CD8-positive, alpha-beta memory T cell (primary cell): ENCODE results near the gene TMEM131. TPM values are rescaled to one million over a fixed set of nuclear protein-coding genes. Genes with fewer than 3 reads are reported as not detected.

ENCODE experiments used
- CTCF ChIA-PET: fragments of 350-600 bp; sonication (Branson Sonifier 250); formaldehyde crosslinking; loops from one replicate; lab custom pipeline; 2021; ENCODE audit warnings: antibody characterized with exemption; lab: Charles Lee
- POLR2A ChIA-PET: fragments of 350-600 bp; sonication (Branson Sonifier 250); formaldehyde crosslinking; loops from one replicate; lab custom pipeline; 2021; ENCODE audit warnings: antibody characterized with exemption; lab: Charles Lee
- DNase-seq, 5 donors: peaks; one replicate each; pipeline versions ENCODE4 v3.0.0 to v3.0.0-alpha.2; 2020 to 2022; ENCODE audit warnings: mixed read lengths in 1 of 5
- H3K27ac ChIP-seq: one replicate; pipeline ENCODE4 v1.7.0; 2013; ENCODE audit warnings: low read depth, mild to moderate bottlenecking, low read length, moderate library complexity
- H3K27me3 ChIP-seq: 2 replicates; pipeline ENCODE4 v1.7.0; 2013; ENCODE audit warnings: low read length, mild to moderate bottlenecking; ENCODE audit not compliant: insufficient read depth, poor library complexity, severe bottlenecking
- H3K36me3 ChIP-seq: 2 replicates; pipeline ENCODE4 v1.7.0; 2013; ENCODE audit warnings: mild to moderate bottlenecking, low read length, moderate library complexity; ENCODE audit not compliant: insufficient read depth
- H3K4me1 ChIP-seq: 2 replicates; pipeline ENCODE4 v1.7.0; 2013; ENCODE audit warnings: mild to moderate bottlenecking, low read length, moderate library complexity; ENCODE audit not compliant: insufficient read depth
- H3K4me3 ChIP-seq: 2 replicates; pipeline ENCODE4 v1.7.0; 2013; ENCODE audit warnings: mild to moderate bottlenecking, low read length
- H3K9me3 ChIP-seq: 2 replicates; pipeline ENCODE4 v1.7.0; 2013; ENCODE audit warnings: mild to moderate bottlenecking, low read length
- H3K27ac Mint-ChIP-seq, 8 donors: one replicate each; pipeline ENCODE4 v1.8.0; 2020 to 2021; ENCODE audit warnings: mixed read lengths in 8 of 8, mild to moderate bottlenecking in 6 of 8, inconsistent platforms in 3 of 8, moderate library complexity in 3 of 8
- H3K27me3 Mint-ChIP-seq, 2 donors: one replicate each; pipeline ENCODE4 v1.8.0; 2020 to 2021; ENCODE audit warnings: mixed read lengths in 2 of 2, mild to moderate bottlenecking in 1 of 2, moderate library complexity in 1 of 2
- H3K36me3 Mint-ChIP-seq, 3 donors: one replicate each; pipeline ENCODE4 v1.8.0; 2020 to 2021; ENCODE audit warnings: mixed read lengths in 3 of 3, inconsistent platforms in 1 of 3, mild to moderate bottlenecking in 1 of 3
- H3K4me1 Mint-ChIP-seq, 3 donors: one replicate each; pipeline ENCODE4 v1.8.0; 2020 to 2021; ENCODE audit warnings: mixed read lengths in 3 of 3, inconsistent platforms in 1 of 3, mild to moderate bottlenecking in 1 of 3
- H3K4me3 Mint-ChIP-seq, 7 donors: one replicate each; pipeline ENCODE4 v1.8.0; 2020 to 2021; ENCODE audit warnings: mixed read lengths in 7 of 7, mild to moderate bottlenecking in 6 of 7, moderate library complexity in 4 of 7, inconsistent platforms in 2 of 7
- H3K9me3 Mint-ChIP-seq, 5 donors: one replicate each; pipeline ENCODE4 v1.8.0; 2020 to 2022; ENCODE audit warnings: mixed read lengths in 5 of 5, mild to moderate bottlenecking in 3 of 5, moderate library complexity in 2 of 5, inconsistent platforms in 1 of 5
- polyA plus RNA-seq: library from polyadenylated mRNA; unstranded; fragments of 300-500 nt; fragmentation: Illumina TruSeq; gene quantifications from one replicate; pipeline ENCODE4 v1.2.3, GENCODE V29; 2021
- total RNA-seq, 2 experiments: library from RNA; stranded (reverse); gene quantifications; one replicate each; pipeline ENCODE4 v1.2.3, GENCODE V29; 2021

Gene TMEM131
- total and polyA plus RNA-seq, 3 experiments from 2014 or later: 14.4 to 35.4 (median 34.7) TPM

DNA sequence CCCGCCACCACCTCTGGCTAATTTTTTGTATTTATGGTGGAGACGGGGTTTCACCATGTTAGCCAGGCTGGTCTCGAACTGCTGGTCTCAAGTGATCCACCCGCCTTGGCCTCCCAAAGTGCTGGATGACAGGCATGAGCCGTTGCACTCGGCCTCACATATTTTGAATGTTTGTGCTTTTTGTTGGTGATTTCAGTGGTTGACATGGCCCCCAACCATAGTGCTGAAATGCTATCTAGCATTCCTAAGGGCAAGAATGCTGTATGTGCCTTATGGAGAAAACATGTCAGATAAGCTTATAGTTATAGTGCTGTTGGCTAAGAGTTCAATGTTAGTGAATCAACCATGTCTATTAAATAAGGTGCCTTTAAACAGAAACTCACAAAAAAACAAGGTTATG is 273.5 kb downstream of the TMEM131 start:
- no peaks in the 10 kb centered on the region for H3K27me3 ChIP-seq
- no peaks in the 10 kb centered on the region for H3K9me3 ChIP-seq
- DNase-seq: no peak
- ChIA-PET CTCF (interaction anchor here (1.0 to 3.2 kb wide), 5 partner anchors 9 to 58 kb away, joined by 3 to 16 read pairs (median 4); partner anchors contain the start of genes ACTR1B and ZAP70), POLR2A (no interaction called here)
- Mint-ChIP-seq H3K4me3 (peak overlapping the region in 5 of 7 donors; percentile 23 to 67 (median 56)), H3K9me3 (no peaks in the 10 kb centered on the region), H3K27ac (peak overlapping the region; percentile 73 to 95 (median 88)), H3K27me3 (peaks cover 0 to 2% of the 10 kb centered on the region in 2 donors), H3K4me1 (peaks cover 74 to 92% (median 81%) of the 10 kb centered on the region in 3 donors), H3K36me3 (peaks cover 24 to 88% (median 28%) of the 10 kb centered on the region in 3 donors)
- H3K27ac ChIP-seq: no peak overlapping the region
- no peak overlapping the region for H3K4me3 ChIP-seq
- H3K36me3 ChIP-seq: peaks cover 52% of the 10 kb centered on the region
- peaks cover 78% of the 10 kb centered on the region for H3K4me1 ChIP-seq

DNA sequence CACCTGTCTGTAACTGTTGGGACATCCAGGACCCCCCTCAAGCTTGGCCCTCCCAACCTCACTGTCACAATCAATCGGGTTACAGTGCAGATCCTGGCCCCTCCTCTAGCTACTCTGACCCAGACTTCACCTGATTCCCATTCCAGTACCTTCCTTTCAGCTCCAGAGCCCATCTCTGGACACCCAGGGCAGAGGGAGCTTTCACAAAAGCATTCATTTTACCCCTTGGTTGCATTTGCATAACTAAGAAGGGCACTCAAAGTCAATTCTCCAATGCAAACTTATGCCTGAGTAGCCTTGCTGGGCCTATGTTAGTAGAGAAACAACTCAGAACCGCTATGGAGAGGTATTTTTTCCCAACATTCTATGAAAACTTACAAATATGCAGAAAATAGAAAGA is 275.0 kb downstream of the TMEM131 start:
- Histone ChIP-seq H3K27me3 (no peaks in the 10 kb centered on the region), H3K9me3 (no peaks in the 10 kb centered on the region), H3K4me1 (peaks cover 78% of the 10 kb centered on the region), H3K27ac (no peak overlapping the region), H3K36me3 (peaks cover 37% of the 10 kb centered on the region), H3K4me3 (peak overlapping the region; percentile 33)
- Mint-ChIP-seq H3K27ac (peak overlapping the region; percentile 79 to 100 (median 91)), H3K9me3 (no peaks in the 10 kb centered on the region), H3K4me1 (peaks cover 73 to 91% (median 80%) of the 10 kb centered on the region in 3 donors), H3K27me3 (peaks cover 0 to 2% of the 10 kb centered on the region in 2 donors), H3K4me3 (peak overlapping the region; percentile 46 to 96 (median 75)), H3K36me3 (peaks cover 25 to 84% (median 31%) of the 10 kb centered on the region in 3 donors)
- ChIA-PET POLR2A (interaction anchor here (0.7 to 1.3 kb wide), 3 partner anchors 10 to 24 kb away, joined by 3 to 4 read pairs (median 3); no protein-coding TSS in a partner anchor), CTCF (interaction anchor here (0.9 to 3.2 kb wide), 3 partner anchors 20 to 21 kb away, joined by 3 to 16 read pairs (median 4); no protein-coding TSS in a partner anchor)
- DNase-seq: no peak

DNA sequence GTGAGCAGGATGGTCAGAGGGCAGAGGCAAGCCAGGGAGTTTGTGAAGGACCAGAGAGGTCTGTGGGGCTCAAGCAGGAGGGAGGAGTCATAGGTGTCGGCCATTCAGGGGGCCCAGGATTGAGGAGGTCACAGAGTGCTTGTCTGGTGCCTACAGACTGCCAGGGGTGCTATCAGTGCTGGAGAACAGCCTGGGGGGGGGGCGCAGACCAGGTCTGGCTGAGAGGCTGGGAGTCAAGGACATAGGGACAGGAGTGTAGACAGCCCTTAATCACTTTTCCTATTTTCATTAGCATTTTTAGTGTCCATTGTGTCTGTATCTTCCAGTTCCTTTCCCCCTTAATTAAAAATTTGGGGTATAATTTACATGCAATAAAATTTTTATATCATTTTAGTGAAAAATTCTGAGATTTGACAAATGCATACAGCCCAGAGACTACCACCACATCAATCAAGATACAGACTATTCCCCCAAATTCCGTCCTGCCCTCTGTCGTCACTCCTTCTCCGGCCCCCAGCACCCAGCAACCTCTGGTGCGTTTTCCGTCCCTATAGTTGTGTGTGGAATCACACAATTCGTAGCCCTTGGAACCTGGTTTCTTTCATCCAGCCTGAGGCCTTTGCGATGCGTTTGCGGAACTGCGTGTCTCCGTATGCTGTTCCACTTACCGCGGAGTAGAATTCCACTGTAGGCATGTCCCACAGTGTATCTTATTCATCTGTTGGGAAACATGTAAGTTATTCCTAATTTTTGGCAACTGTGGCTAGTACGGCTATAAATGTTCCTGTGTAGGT is 276.2 kb downstream of the TMEM131 start:
- Histone ChIP-seq H3K4me1 (peaks cover 88% of the 10 kb centered on the region), H3K4me3 (peak overlapping the region; percentile 91), H3K9me3 (no peaks in the 10 kb centered on the region), H3K27me3 (no peaks in the 10 kb centered on the region), H3K27ac (peak overlapping the region; percentile 58), H3K36me3 (peaks cover 27% of the 10 kb centered on the region)
- Mint-ChIP-seq H3K27ac (peak overlapping the region; percentile 86 to 100 (median 98)), H3K27me3 (peaks cover 0 to 4% of the 10 kb centered on the region in 2 donors), H3K36me3 (peaks cover 21 to 84% (median 29%) of the 10 kb centered on the region in 3 donors), H3K9me3 (no peaks in the 10 kb centered on the region), H3K4me3 (peak overlapping the region; percentile 89 to 99 (median 93)), H3K4me1 (peaks cover 73 to 91% (median 82%) of the 10 kb centered on the region in 3 donors)
- ChIA-PET CTCF (interaction anchor here (0.9 to 16.2 kb wide), 6 partner anchors 10 to 43 kb away, joined by 3 to 301 read pairs (median 10); no protein-coding TSS in a partner anchor), POLR2A (interaction anchor here (0.9 to 1.8 kb wide), 3 partner anchors 8 to 23 kb away, joined by 4 to 11 read pairs (median 6); no protein-coding TSS in a partner anchor)
- no peak for DNase-seq

DNA sequence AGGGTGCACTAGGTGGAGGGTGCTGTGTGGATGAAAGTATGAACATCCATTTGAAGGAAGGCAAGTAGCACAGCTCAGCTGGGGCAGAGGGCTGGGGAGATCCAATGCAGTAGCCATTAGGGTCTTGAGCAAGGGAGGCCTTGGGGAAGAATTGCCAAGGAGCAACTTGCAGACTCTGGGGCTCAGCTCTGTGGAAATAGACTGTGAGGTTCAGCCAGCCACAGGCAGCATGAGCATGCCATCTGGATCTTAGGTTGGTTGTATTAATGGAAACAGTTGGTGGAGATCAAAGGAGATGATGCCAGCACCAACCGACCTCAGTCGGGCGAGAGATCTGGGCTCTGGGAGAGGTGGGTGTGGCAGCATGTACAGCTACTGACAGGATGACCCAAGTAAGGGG is 276.8 kb downstream of the TMEM131 start:
- Mint-ChIP-seq H3K9me3 (no peaks in the 10 kb centered on the region), H3K36me3 (peaks cover 21 to 84% (median 29%) of the 10 kb centered on the region in 3 donors), H3K27me3 (peaks cover 0 to 4% of the 10 kb centered on the region in 2 donors), H3K27ac (peak overlapping the region; percentile 86 to 100 (median 98)), H3K4me3 (peak overlapping the region; percentile 89 to 99 (median 93)), H3K4me1 (peaks cover 79 to 93% (median 82%) of the 10 kb centered on the region in 3 donors)
- Histone ChIP-seq H3K4me1 (peaks cover 86% of the 10 kb centered on the region), H3K9me3 (no peaks in the 10 kb centered on the region), H3K27ac (peak overlapping the region; percentile 58), H3K27me3 (no peaks in the 10 kb centered on the region), H3K4me3 (peak overlapping the region; percentile 91), H3K36me3 (peaks cover 27% of the 10 kb centered on the region)
- ChIA-PET CTCF (interaction anchor here (0.6 to 16.2 kb wide), 10 partner anchors 10 to 128 kb away, joined by 3 to 301 read pairs (median 8); no protein-coding TSS in a partner anchor), POLR2A (interaction anchor here (0.9 to 1.8 kb wide), 3 partner anchors 9 to 24 kb away, joined by 4 to 11 read pairs (median 6); no protein-coding TSS in a partner anchor)
- peak in 1 of 5 donors; percentile 51 for DNase-seq

DNA sequence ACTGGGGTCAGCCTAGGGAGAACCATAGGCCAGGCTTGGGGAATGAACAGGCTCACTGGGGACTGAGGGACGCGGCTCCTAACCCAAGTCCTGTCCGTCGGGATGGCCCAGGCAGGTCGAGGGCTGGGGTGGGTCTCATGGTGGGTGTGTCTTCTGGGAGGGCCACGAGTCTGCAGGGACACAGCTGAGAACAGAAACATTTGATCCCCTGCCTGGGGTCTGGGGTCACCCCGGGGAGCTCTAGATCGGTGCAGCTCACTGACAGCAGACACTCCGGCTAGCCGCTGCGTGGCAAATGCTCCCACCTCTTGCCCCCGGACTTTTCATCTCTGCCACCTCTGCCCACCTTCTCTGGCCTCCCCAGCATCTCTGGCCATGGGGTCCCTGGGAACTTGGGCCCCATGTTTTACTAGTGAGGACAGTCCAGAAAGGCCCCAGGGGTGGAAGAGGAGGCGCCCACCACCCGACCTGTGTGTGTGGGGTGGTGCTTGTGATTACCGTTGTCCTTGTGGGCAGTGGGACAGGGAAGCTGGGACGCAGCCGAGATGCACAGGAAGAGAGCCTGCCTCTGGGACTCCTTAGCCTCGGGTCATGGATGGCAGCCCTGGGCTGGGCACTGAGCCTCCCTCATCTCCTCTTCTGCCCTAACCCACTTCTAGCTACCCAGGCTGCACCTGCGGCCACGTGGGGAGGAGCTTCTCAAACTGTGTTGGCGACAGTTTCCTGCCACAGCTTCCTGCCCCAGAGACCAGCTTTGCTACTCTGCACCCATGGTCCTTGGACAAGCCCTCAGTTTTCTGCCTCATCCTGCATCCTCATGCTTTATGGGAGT is 277.5 kb downstream of the TMEM131 start:
- Mint-ChIP-seq H3K4me3 (peak overlapping the region; percentile 89 to 99 (median 93)), H3K36me3 (peaks cover 26 to 84% (median 29%) of the 10 kb centered on the region in 3 donors), H3K9me3 (no peaks in the 10 kb centered on the region), H3K27me3 (peaks cover 0 to 4% of the 10 kb centered on the region in 2 donors), H3K27ac (peak overlapping the region; percentile 86 to 100 (median 98)), H3K4me1 (peaks cover 79 to 93% (median 81%) of the 10 kb centered on the region in 3 donors)
- ChIA-PET CTCF (interaction anchor here (0.6 to 16.2 kb wide), 11 partner anchors 9 to 128 kb away, joined by 3 to 301 read pairs (median 7); no protein-coding TSS in a partner anchor), POLR2A (interaction anchor here (0.9 to 1.8 kb wide), 4 partner anchors 10 to 24 kb away, joined by 4 to 11 read pairs (median 6); no protein-coding TSS in a partner anchor)
- Histone ChIP-seq H3K27ac (peak overlapping the region; percentile 58), H3K36me3 (peaks cover 21% of the 10 kb centered on the region), H3K27me3 (no peaks in the 10 kb centered on the region), H3K4me3 (peak overlapping the region; percentile 91), H3K9me3 (no peaks in the 10 kb centered on the region), H3K4me1 (peaks cover 81% of the 10 kb centered on the region)
- DNase-seq: peak; percentile 68 to 88 (median 78)

DNA sequence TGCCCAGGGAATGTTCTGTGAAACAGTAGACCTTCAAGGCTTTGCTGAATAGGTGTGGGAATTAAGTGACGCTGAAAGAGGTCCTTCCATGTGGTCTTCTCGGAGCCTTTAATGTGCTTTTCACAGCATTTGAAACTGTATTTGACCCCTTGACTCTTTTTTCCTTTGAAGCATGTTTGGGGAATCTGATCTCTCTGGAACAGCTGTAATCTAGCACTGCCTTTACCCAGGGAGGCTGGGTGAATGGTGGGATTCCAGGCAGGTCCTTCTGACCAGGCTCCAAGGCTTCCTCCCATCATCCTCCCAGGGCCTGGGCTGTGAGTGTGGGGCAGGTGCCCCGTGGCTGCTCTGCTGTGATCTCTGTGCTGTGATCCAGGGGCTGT is 278.1 kb downstream of the TMEM131 start:
- peaks cover 15% of the 10 kb centered on the region for H3K36me3 ChIP-seq
- peak overlapping the region; percentile 91 for H3K4me3 ChIP-seq
- Mint-ChIP-seq H3K27me3 (peaks cover 0 to 4% of the 10 kb centered on the region in 2 donors), H3K4me1 (peaks cover 79 to 93% (median 81%) of the 10 kb centered on the region in 3 donors), H3K27ac (peak overlapping the region; percentile 86 to 100 (median 98)), H3K36me3 (peaks cover 23 to 79% (median 24%) of the 10 kb centered on the region in 3 donors), H3K4me3 (peak overlapping the region; percentile 89 to 99 (median 93)), H3K9me3 (no peaks in the 10 kb centered on the region)
- H3K4me1 ChIP-seq: peaks cover 81% of the 10 kb centered on the region
- peak overlapping the region; percentile 41 for H3K27ac ChIP-seq
- H3K27me3 ChIP-seq: no peaks in the 10 kb centered on the region
- H3K9me3 ChIP-seq: no peaks in the 10 kb centered on the region
- ChIA-PET CTCF (interaction anchor here (1.0 to 16.2 kb wide), 8 partner anchors 8 to 127 kb away, joined by 3 to 301 read pairs (median 8); no protein-coding TSS in a partner anchor), POLR2A (interaction anchor here (1.7 to 1.8 kb wide), 2 partner anchors 13 to 23 kb away, joined by 7 to 11 read pairs; no protein-coding TSS in a partner anchor)
- peak in 1 of 5 donors; percentile 32 for DNase-seq
